Prostate gland (tissue), 2 donors: ENCODE results near the gene ZNRF1. TPM values are rescaled to one million over a fixed set of nuclear protein-coding genes. Genes with fewer than 3 reads are reported as not detected.

Experiments used
- DNase-seq: peaks from one replicate; pipeline ENCODE4 v3.0.0-alpha.2; 2019; ENCODE audit warnings: low spot score
- H3K27ac ChIP-seq, 2 donors: fragments of 200-600 bp; sonication (generic); 2 replicates each; pipeline ENCODE4 v1.5.1; 2017 to 2019
- H3K27me3 ChIP-seq: fragments of 200-600 bp; sonication (generic); replicated peaks from 2 replicates; pipeline ENCODE4 v1.5.1; 2019; ENCODE audit not compliant: insufficient read depth
- H3K36me3 ChIP-seq, 2 donors: fragments of 200-600 bp; sonication (generic); 1 replicate in 1 of 2; 2 replicates in 1 of 2; pipeline versions ENCODE4 v1.5.1 to v1.8.1; 2017 to 2019
- H3K4me1 ChIP-seq: fragments of 200-600 bp; sonication (generic); replicated peaks from 2 replicates; pipeline ENCODE4 v1.5.1; 2019
- H3K4me3 ChIP-seq, 2 donors: fragments of 200-600 bp; sonication (generic); 2 replicates each; pipeline ENCODE4 v1.5.1; 2017 to 2019
- H3K9me3 ChIP-seq: fragments of 200-600 bp; sonication (generic); 2 replicates; pipeline ENCODE4 v1.5.1; 2017
- POLR2A ChIP-seq: fragments of 450-650 bp; IDR thresholded peaks from one replicate; pipeline ENCODE4 v1.6.1; 2016; ENCODE audit warnings: antibody characterized with exemption, mild to moderate bottlenecking
- POLR2AphosphoS5 ChIP-seq: sonication (generic); formaldehyde crosslinking; IDR thresholded peaks from one replicate; pipeline ENCODE4 v1.6.1; 2017; ENCODE audit warnings: antibody characterized with exemption
- WGBS: methylation state at CpG from one replicate; pipeline ENCODE4 v1.1.5; 2018; 5-methylcytosine and 5-hydroxymethylcytosine counted together
- intact Hi-C: fragments of 100-400 bp; cut with DNase I; formaldehyde crosslinking; loops from one replicate; pipeline ENCODE4 v1.14.2; 2022
- total RNA-seq, 2 donors: library from RNA; depleted of rRNA; stranded (reverse); fragments of >200 nt; gene quantifications; one replicate each; pipeline ENCODE4 v1.1.0, GENCODE V29; 2016
- TF ChIP-seq, protein P1 (sequence below), 4 experiments: fragments of 200-600 bp in 2 of 4; fragments of 450-650 bp in 2 of 4; sonication (generic) in 2 of 4; IDR thresholded peaks; 1 replicate in 3 of 4; 2 replicates in 1 of 4; pipeline ENCODE4 v1.5.1; 2016 to 2019; ENCODE audit warnings: antibody characterized with exemption in 4 of 4, mild to moderate bottlenecking in 2 of 4, moderate library complexity in 2 of 4

ZNRF1 gene
- total RNA-seq, 2 donors from 2014 or later = 15.6 to 64.2 TPM

DNA sequence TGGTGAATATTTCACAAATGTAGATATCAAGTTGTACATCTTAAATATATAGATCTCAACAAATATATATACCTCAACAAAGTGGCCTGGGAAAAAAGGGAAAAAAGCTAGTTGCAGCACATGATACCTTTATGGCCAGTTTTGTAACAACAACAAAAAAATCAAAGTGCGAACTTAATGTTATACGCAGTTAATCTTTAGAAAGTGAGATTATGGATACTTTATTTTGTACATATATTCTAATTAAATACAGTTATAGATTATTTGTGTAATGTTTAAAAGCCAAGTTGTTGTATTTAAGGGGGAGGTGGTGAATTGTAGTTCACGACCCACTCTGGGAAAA lies 149.1 kb downstream of the ZNRF1 start:
- intact Hi-C loops = no loop called here
- Histone ChIP-seq H3K9me3 (no peaks in the 10 kb centered on the region), H3K4me3 (peak overlapping the region; percentile 99 to 100), H3K27me3 (no peaks in the 10 kb centered on the region), H3K27ac (peak overlapping the region; percentile 97 to 100), H3K36me3 (no peaks in the 10 kb centered on the region), H3K4me1 (no peaks in the 10 kb centered on the region)
- DNase-seq = no peak
- WGBS = 54% methylated on average over 3 of the region's 3 CpGs
- TF ChIP-seq POLR2A (no peak), POLR2AphosphoS5 (no peak)
- TF ChIP-seq, protein P1, sequence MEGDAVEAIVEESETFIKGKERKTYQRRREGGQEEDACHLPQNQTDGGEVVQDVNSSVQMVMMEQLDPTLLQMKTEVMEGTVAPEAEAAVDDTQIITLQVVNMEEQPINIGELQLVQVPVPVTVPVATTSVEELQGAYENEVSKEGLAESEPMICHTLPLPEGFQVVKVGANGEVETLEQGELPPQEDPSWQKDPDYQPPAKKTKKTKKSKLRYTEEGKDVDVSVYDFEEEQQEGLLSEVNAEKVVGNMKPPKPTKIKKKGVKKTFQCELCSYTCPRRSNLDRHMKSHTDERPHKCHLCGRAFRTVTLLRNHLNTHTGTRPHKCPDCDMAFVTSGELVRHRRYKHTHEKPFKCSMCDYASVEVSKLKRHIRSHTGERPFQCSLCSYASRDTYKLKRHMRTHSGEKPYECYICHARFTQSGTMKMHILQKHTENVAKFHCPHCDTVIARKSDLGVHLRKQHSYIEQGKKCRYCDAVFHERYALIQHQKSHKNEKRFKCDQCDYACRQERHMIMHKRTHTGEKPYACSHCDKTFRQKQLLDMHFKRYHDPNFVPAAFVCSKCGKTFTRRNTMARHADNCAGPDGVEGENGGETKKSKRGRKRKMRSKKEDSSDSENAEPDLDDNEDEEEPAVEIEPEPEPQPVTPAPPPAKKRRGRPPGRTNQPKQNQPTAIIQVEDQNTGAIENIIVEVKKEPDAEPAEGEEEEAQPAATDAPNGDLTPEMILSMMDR (IDR thresholded peaks at IDR 0.05) = no peak

- peak within 1 kb of the TSS; percentile 99 to 100 for H3K4me3 ChIP-seq
- under 1% methylated on average over 75 of the region's 93 CpGs for WGBS
Observed at GRCh38 chr16:75148311-75149195, 149.7 kb downstream of the ZNRF1 start, which contains the start of gene ZFP1. Gene ZFP1, plus strand, starts transcription at chr16:75148524. Its CDS starts 4,428 bp downstream, at chr16:75152952.

DNA sequence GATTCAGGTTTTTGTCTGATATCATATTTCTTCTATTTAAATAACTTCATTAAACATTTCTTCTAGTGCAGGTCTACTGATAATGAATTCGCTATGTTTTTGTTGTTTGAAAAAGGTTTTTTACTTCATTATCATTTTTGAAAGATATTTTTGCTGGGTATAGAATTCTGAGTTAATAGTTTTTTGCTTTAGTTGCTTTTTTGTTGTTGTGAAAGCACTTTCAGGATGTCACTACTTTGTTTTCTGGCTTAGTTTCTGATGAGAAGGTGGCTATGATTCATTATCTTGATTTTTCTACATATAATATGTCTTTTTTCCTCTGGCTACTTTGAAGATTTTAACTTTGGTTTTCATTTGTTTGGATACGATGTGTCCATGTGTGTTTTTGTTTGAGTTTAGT lies 153.0 kb downstream of the ZNRF1 start:
- intact Hi-C loops = loop anchor here (5.0 kb wide), 1 partner anchor 241 kb away; no protein-coding TSS in a partner anchor
- 64% methylated on average over 2 of the region's 2 CpGs for WGBS
- Histone ChIP-seq H3K36me3 (no peaks in the 10 kb centered on the region), H3K4me1 (no peaks in the 10 kb centered on the region), H3K27me3 (no peaks in the 10 kb centered on the region), H3K4me3 (no peak overlapping the region), H3K9me3 (no peaks in the 10 kb centered on the region), H3K27ac (no peak overlapping the region)
- TF ChIP-seq POLR2A (no peak), POLR2AphosphoS5 (no peak)
- TF ChIP-seq, protein P1 (IDR thresholded peaks at IDR 0.05) = no peak
- DNase-seq = no peak

More at GRCh38 chr16:75148311-75149195, 149.7 kb downstream of the ZNRF1 start, which contains the start of gene ZFP1:
- Histone ChIP-seq H3K4me1 (no peaks in the 10 kb centered on the region), H3K27ac (peak within 1 kb of the TSS; percentile 97 to 100), H3K27me3 (no peaks in the 10 kb centered on the region), H3K9me3 (no peaks in the 10 kb centered on the region), H3K36me3 (no peaks in the 10 kb centered on the region)
- TF ChIP-seq POLR2A (peak; percentile 42), POLR2AphosphoS5 (peak; percentile 92)
- TF ChIP-seq, protein P1 (IDR thresholded peaks at IDR 0.05) = peak in 2 of 4 experiments; percentile 23 to 24
- DNase-seq = peak; percentile 92
- intact Hi-C loops = no loop called here

GRCh38 chr16:75152635-75153034 lies 153.8 kb downstream of the ZNRF1 start:
- H3K27me3 ChIP-seq = no peaks in the 10 kb centered on the region
- no peak for TF ChIP-seq POLR2AphosphoS5
- TF ChIP-seq, protein P1 (IDR thresholded peaks at IDR 0.05) = no peak
- no peak for TF ChIP-seq POLR2A
- no peaks in the 10 kb centered on the region for H3K36me3 ChIP-seq
- no peaks in the 10 kb centered on the region for H3K9me3 ChIP-seq
- no peak for DNase-seq
- intact Hi-C loops = loop anchor here (5.0 kb wide), 1 partner anchor 240 kb away; no protein-coding TSS in a partner anchor
- H3K4me3 ChIP-seq = no peak overlapping the region
- no peak overlapping the region for H3K27ac ChIP-seq
- H3K4me1 ChIP-seq = no peaks in the 10 kb centered on the region
